RWPE2 (cell line): ENCODE results near the gene LY6G5C.

ENCODE experiments used
- ATAC-seq: fragments of 200-7000 bp; cut with Tn5 transposase; 3 replicates; pipeline ENCODE4 v1.9.1; 2021; ENCODE audit warnings: low read depth
- DNase-seq: peaks from one replicate; pipeline ENCODE4 v3.0.0-alpha.2; 2020; ENCODE audit warnings: low spot score
- H3K27ac ChIP-seq: fragments of 450-650 bp; 2 replicates; pipeline ENCODE4 v1.5.1; 2017; ENCODE audit warnings: mild to moderate bottlenecking; ENCODE audit not compliant: poor library complexity, severe bottlenecking
- H3K27me3 ChIP-seq: fragments of 250-450 bp; sonication (Bioruptor Pico); 2 replicates; pipeline ENCODE4 v1.5.1; 2021; ENCODE audit warnings: mild to moderate bottlenecking, moderate library complexity; ENCODE audit not compliant: insufficient read depth, poor library complexity, severe bottlenecking
- H3K36me3 ChIP-seq: fragments of 250-450 bp; sonication (Bioruptor Pico); 2 replicates; pipeline ENCODE4 v1.5.1; 2020; ENCODE audit warnings: low read depth, mild to moderate bottlenecking, moderate library complexity
- H3K4me1 ChIP-seq: fragments of 250-450 bp; sonication (Bioruptor Pico); 2 replicates; pipeline ENCODE4 v1.5.1; 2021; ENCODE audit warnings: mild to moderate bottlenecking, moderate library complexity; ENCODE audit not compliant: insufficient read depth, poor library complexity, severe bottlenecking
- H3K4me3 ChIP-seq: fragments of 250-450 bp; sonication (Bioruptor Pico); 2 replicates; pipeline ENCODE4 v1.5.1; 2021; ENCODE audit warnings: mild to moderate bottlenecking, moderate library complexity; ENCODE audit not compliant: severe bottlenecking
- H3K9me3 ChIP-seq: fragments of 250-450 bp; sonication (Bioruptor Pico); 2 replicates; pipeline ENCODE4 v1.5.1; 2021; ENCODE audit warnings: mild to moderate bottlenecking, moderate library complexity; ENCODE audit not compliant: severe bottlenecking
- TF ChIP-seq, protein P1 (sequence below): fragments of 450-650 bp; IDR thresholded peaks from one replicate; pipeline ENCODE4 v1.5.1; 2017; ENCODE audit warnings: mild to moderate bottlenecking, moderate library complexity; ENCODE audit not compliant: poor library complexity, severe bottlenecking

LY6G5C gene

GRCh38 chr6:31669676-31670075, 11.2 kb downstream of the LY6G5C start, which contains the start of gene LY6G5B:
TSS of gene LY6G5B (plus strand) at chr6:31669976. CDS start at chr6:31670951, 975 bp downstream.
- ATAC-seq (no peak), DNase-seq (no peak)
- no peaks in the 10 kb centered on the region for H3K4me1 ChIP-seq
- TF ChIP-seq, protein P1, sequence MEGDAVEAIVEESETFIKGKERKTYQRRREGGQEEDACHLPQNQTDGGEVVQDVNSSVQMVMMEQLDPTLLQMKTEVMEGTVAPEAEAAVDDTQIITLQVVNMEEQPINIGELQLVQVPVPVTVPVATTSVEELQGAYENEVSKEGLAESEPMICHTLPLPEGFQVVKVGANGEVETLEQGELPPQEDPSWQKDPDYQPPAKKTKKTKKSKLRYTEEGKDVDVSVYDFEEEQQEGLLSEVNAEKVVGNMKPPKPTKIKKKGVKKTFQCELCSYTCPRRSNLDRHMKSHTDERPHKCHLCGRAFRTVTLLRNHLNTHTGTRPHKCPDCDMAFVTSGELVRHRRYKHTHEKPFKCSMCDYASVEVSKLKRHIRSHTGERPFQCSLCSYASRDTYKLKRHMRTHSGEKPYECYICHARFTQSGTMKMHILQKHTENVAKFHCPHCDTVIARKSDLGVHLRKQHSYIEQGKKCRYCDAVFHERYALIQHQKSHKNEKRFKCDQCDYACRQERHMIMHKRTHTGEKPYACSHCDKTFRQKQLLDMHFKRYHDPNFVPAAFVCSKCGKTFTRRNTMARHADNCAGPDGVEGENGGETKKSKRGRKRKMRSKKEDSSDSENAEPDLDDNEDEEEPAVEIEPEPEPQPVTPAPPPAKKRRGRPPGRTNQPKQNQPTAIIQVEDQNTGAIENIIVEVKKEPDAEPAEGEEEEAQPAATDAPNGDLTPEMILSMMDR, result no peak
- H3K36me3 ChIP-seq, result peaks cover 61% of the 10 kb centered on the region
- H3K4me3 ChIP-seq, result no peak within 1 kb of the TSS
- no peak within 1 kb of the TSS for H3K27ac ChIP-seq
- no peaks in the 10 kb centered on the region for H3K9me3 ChIP-seq
- no peaks in the 10 kb centered on the region for H3K27me3 ChIP-seq

- H3K4me1 ChIP-seq, result peaks cover 13% of the 10 kb centered on the region
Measured at GRCh38 chr6:31666337-31666965, 14.4 kb downstream of the LY6G5C start.

DNA sequence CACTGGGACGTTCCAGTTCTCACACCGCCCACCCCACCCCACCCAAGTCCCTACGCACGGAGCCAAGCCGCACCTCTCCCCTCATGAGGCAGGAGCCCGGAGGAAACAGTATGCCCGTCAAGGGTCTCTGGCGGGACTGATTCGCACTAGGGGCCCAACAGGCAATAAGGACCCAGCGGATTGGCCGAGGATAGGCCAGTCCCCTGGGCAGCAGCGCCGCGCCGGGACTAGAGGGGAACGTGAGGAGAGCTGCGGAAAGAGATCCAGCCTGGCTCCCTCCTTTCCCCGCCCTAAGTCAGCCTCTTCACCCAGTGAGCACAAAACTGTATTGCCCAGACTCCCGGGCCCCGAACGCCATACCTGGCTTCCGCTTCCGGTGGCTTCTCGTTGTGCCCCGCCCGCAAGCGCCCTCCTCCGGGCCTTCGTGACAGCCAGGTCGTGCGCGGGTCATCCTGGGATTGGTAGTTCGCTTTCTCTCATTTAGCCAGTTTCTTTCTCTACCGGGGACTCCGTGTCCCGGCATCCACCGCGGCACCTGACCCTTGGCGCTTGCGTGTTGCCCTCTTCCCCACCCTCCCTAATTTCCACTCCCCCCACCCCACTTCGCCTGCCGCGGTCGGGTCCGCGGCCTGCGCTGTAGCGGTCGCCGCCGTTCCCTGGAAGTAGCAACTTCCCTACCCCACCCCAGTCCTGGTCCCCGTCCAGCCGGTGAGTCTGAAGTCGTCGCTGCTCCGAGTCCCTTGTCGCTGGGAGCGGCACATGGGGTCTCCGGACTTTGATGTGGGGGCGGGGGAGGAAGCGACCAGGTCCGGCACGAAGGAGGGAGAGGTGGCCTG, 15.1 kb downstream of the LY6G5C start, which contains the start of gene CSNK2B:
TSS of gene CSNK2B (plus strand) at position 580 of the 836 bp plus-strand sequence. CDS start 752 bp downstream, outside the sequence.
- H3K36me3 ChIP-seq, result peaks cover 52% of the 10 kb centered on the region
- ATAC-seq, result peak; percentile 79
- TF ChIP-seq, protein P1, result no peak

More at GRCh38 chr6:31666337-31666965, 14.4 kb downstream of the LY6G5C start:
- no peak for DNase-seq
- Histone ChIP-seq H3K9me3 (no peaks in the 10 kb centered on the region), H3K36me3 (peaks cover 59% of the 10 kb centered on the region), H3K27ac (peak overlapping the region; percentile 90), H3K27me3 (no peaks in the 10 kb centered on the region), H3K4me3 (peak overlapping the region; percentile 77)
- no peak for ATAC-seq
- TF ChIP-seq, protein P1, result no peak

DNA sequence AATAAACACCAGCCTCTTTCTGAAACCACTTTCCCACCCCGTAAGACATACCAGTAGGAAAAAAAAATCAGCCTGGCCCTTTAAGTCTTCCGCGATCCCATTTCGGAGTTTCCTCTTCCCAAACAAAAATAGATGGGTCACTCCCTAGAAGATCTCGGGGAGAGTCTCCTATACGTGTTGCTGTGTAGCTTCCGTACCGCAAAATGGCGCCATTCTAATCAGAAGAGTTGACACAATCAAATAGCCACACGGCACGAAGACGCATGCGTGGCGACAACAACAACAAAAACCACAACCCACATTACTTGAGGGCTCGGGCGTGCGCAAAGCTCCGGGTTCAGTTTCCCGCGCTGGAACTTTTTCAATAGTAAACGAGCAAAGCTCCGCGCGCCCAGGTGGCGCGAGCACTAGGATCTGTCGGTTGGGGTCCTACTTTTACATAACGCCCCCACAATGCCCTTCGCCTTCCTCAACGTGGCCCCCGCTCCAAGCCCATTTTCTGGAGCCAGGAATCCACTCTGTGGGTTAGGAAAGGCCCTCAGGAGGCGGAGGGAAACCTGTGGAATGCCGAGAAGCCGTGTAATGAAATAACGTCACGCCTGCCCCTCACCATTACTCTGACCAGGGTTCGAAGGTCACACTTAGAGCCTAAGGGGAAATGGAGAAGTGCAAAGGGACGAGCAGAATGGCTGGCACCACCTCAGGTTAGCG, 15.9 kb downstream of the LY6G5C start, which contains the start of gene GPANK1:
TSS of gene GPANK1 (minus strand) at position 208 of the 711 bp plus-strand sequence. CDS start 519 bp downstream, outside the sequence.
- ATAC-seq, result peak; percentile 30
- Histone ChIP-seq H3K9me3 (no peaks in the 10 kb centered on the region), H3K36me3 (peaks cover 44% of the 10 kb centered on the region), H3K4me3 (peak within 1 kb of the TSS; percentile 77), H3K27me3 (no peaks in the 10 kb centered on the region), H3K27ac (peak within 1 kb of the TSS; percentile 90), H3K4me1 (peaks cover 13% of the 10 kb centered on the region)
- peak; percentile 89 for DNase-seq
- TF ChIP-seq, protein P1, result no peak

More for the DNA sequence above, 15.1 kb downstream of the LY6G5C start, which contains the start of gene CSNK2B:
- Histone ChIP-seq H3K4me3 (peak within 1 kb of the TSS; percentile 77), H3K27ac (peak within 1 kb of the TSS; percentile 90), H3K9me3 (no peaks in the 10 kb centered on the region), H3K27me3 (no peaks in the 10 kb centered on the region), H3K4me1 (peaks cover 13% of the 10 kb centered on the region)
- DNase-seq, result peak; percentile 98
